Sigmoid colon (tissue), 7 donors: ENCODE data around the gene PGAP3. TPM values are rescaled to one million over a fixed set of nuclear protein-coding genes. Genes with fewer than 3 reads are reported as not detected.
A peak's percentile ranks its signal among the peaks of the same experiment; 100 is the strongest.

ENCODE experiments used
- DNase-seq: peaks from one replicate; pipeline ENCODE4 v3.0.0-alpha.2; 2019
- H3K27ac ChIP-seq, 4 donors: fragments of 200-600 bp; sonication (generic); one replicate each; pipeline ENCODE4 v1.5.1; 2016 to 2019; ENCODE audit warnings: mild to moderate bottlenecking in 1 of 4
- H3K27me3 ChIP-seq, 3 donors: fragments of 200-600 bp; sonication (generic); one replicate each; pipeline ENCODE4 v1.5.1; 2019; ENCODE audit warnings: mild to moderate bottlenecking in 1 of 3
- H3K36me3 ChIP-seq, 4 donors: fragments of 200-600 bp; sonication (generic); one replicate each; pipeline ENCODE4 v1.5.1; 2016 to 2019
- H3K4me1 ChIP-seq, 4 donors: fragments of 200-600 bp; sonication (generic); one replicate each; pipeline ENCODE4 v1.5.1; 2017 to 2019
- H3K4me3 ChIP-seq, 4 donors: fragments of 200-600 bp; sonication (generic); one replicate each; pipeline ENCODE4 v1.5.1; 2017 to 2019; ENCODE audit warnings: mild to moderate bottlenecking in 2 of 4, moderate library complexity in 1 of 4
- H3K9me3 ChIP-seq, 4 donors: fragments of 200-600 bp in 3 of 4; sonication (generic) in 3 of 4; one replicate each; pipeline versions ENCODE4 v1.5.1 to v1.6.1; 2013 to 2019
- EP300 ChIP-seq, 4 donors: sonication (generic); formaldehyde crosslinking; IDR thresholded peaks; one replicate each; pipeline ENCODE4 v1.6.1; 2017; ENCODE audit warnings: antibody characterized with exemption in 4 of 4
- POLR2A ChIP-seq, 2 donors: fragments of 450-650 bp; IDR thresholded peaks; one replicate each; pipeline ENCODE4 v1.6.1; 2016; ENCODE audit warnings: antibody characterized with exemption in 2 of 2, mild to moderate bottlenecking in 2 of 2, moderate library complexity in 2 of 2
- POLR2AphosphoS5 ChIP-seq, 4 donors: sonication (generic); formaldehyde crosslinking; IDR thresholded peaks; one replicate each; pipeline ENCODE4 v1.6.1; 2017; ENCODE audit warnings: antibody characterized with exemption in 4 of 4
- WGBS, 2 donors: extraction: QIAGEN DNeasy Blood & Tissue Kit; methylation state at CpG; one replicate each; pipeline ENCODE4 v1.1.7; 2013; 5-methylcytosine and 5-hydroxymethylcytosine counted together
- intact Hi-C: fragments of 100-400 bp; cut with DNase I; formaldehyde crosslinking; loops from one replicate; pipeline ENCODE4 v1.15.1; 2023
- polyA plus RNA-seq, 3 donors: library from polyadenylated mRNA; stranded (reverse); fragments of 200-250 nt; gene quantifications; one replicate each; pipeline ENCODE4 v1.2.3, GENCODE V29; 2013
- total RNA-seq, 4 donors: library from RNA; depleted of rRNA; stranded (reverse); fragments of >200 nt; gene quantifications; one replicate each; pipeline ENCODE4 v1.1.0, GENCODE V29; 2016
- TF ChIP-seq, protein P1 (sequence below), 4 experiments: fragments of 450-650 bp in 3 of 4; fragments of 200-600 bp in 1 of 4; IDR thresholded peaks; one replicate each; pipeline ENCODE4 v1.5.1; 2016 to 2019; ENCODE audit warnings: antibody characterized with exemption in 4 of 4, mild to moderate bottlenecking in 3 of 4, moderate library complexity in 2 of 4
- donor health status: healthy with polysubstance abuse.
- donor health status: Bipolar disorder and iron deficiency.
- donor health status: healthy.

The PGAP3 gene
- total and polyA plus RNA-seq, 7 donors = 6.9 to 29.6 (median 8.3) TPM

DNA sequence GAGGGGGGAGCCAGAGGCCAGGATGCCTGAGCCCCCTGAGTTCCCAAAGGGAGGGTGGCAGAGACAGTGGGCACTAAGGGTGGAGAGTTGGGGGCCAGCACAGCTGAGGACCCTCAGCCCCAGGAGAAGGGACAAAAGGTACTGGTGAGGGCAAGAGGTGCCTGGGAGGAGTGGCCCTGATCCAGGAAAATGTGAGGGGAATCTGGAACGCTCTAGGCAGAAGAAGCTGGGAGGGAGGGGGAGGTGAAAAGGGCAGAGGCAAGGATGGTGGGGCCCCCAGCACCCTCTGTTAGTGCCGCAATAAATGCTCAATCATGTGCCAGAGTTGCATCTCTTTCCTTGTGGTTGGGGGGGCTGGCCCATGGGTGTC lies 21.6 kb downstream of the PGAP3 start:
- H3K27ac ChIP-seq = peak overlapping the region in 1 of 4 donors; percentile 36
- intact Hi-C loops = no loop called here

DNA sequence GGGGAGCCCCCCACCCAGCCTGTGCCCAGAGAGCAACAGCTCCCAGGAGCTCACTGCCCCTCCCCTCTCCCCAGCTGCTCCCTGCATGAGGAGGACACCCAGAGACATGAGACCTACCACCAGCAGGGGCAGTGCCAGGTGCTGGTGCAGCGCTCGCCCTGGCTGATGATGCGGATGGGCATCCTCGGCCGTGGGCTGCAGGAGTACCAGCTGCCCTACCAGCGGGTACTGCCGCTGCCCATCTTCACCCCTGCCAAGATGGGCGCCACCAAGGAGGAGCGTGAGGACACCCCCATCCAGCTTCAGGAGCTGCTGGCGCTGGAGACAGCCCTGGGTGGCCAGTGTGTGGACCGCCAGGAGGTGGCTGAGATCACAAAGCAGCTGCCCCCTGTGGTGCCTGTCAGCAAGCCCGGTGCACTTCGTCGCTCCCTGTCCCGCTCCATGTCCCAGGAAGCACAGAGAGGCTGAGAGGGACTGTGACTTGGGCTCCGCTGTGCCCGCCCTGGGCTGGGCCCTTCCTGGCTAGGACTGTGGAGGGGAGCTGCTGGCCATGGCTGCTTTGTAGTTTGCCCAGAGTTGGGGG lies 22.1 kb downstream of the PGAP3 start:
- no peaks in the 10 kb centered on the region for H3K9me3 ChIP-seq
- intact Hi-C loops = no loop called here
- H3K36me3 ChIP-seq = peaks cover 0 to 19% (median 1%) of the 10 kb centered on the region in 4 donors
- peaks cover 27 to 62% (median 45%) of the 10 kb centered on the region in 3 donors for H3K27me3 ChIP-seq
- H3K4me3 ChIP-seq = no peak overlapping the region
- 63 to 73% methylated on average over 17 of the region's 17 CpGs for WGBS, 2 donors
- H3K4me1 ChIP-seq = peaks cover 0 to 50% (median 30%) of the 10 kb centered on the region in 4 donors
- H3K27ac ChIP-seq = peak overlapping the region in 2 of 4 donors; percentile 17 to 36
- TF ChIP-seq EP300 (IDR thresholded peaks at IDR 0.05) = no peak
- peak in 1 of 4 donors; percentile 11 for TF ChIP-seq POLR2AphosphoS5 (IDR thresholded peaks at IDR 0.05)
- DNase-seq = no peak

More for the DNA sequence above, 21.6 kb downstream of the PGAP3 start:
- TF ChIP-seq POLR2A (IDR thresholded peaks at IDR 0.05) (no peak), POLR2AphosphoS5 (IDR thresholded peaks at IDR 0.05) (no peak), EP300 (IDR thresholded peaks at IDR 0.05) (no peak)
- TF ChIP-seq, protein P1, sequence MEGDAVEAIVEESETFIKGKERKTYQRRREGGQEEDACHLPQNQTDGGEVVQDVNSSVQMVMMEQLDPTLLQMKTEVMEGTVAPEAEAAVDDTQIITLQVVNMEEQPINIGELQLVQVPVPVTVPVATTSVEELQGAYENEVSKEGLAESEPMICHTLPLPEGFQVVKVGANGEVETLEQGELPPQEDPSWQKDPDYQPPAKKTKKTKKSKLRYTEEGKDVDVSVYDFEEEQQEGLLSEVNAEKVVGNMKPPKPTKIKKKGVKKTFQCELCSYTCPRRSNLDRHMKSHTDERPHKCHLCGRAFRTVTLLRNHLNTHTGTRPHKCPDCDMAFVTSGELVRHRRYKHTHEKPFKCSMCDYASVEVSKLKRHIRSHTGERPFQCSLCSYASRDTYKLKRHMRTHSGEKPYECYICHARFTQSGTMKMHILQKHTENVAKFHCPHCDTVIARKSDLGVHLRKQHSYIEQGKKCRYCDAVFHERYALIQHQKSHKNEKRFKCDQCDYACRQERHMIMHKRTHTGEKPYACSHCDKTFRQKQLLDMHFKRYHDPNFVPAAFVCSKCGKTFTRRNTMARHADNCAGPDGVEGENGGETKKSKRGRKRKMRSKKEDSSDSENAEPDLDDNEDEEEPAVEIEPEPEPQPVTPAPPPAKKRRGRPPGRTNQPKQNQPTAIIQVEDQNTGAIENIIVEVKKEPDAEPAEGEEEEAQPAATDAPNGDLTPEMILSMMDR (IDR thresholded peaks at IDR 0.05) = no peak
- Histone ChIP-seq H3K4me3 (no peak overlapping the region), H3K9me3 (no peaks in the 10 kb centered on the region), H3K36me3 (peaks cover 0 to 14% (median 0%) of the 10 kb centered on the region in 4 donors), H3K27me3 (peaks cover 32 to 67% (median 50%) of the 10 kb centered on the region in 3 donors), H3K4me1 (peaks cover 0 to 50% (median 30%) of the 10 kb centered on the region in 4 donors)
- WGBS, 2 donors = 53 to 69% methylated on average over 2 of the region's 2 CpGs
- DNase-seq = no peak

DNA sequence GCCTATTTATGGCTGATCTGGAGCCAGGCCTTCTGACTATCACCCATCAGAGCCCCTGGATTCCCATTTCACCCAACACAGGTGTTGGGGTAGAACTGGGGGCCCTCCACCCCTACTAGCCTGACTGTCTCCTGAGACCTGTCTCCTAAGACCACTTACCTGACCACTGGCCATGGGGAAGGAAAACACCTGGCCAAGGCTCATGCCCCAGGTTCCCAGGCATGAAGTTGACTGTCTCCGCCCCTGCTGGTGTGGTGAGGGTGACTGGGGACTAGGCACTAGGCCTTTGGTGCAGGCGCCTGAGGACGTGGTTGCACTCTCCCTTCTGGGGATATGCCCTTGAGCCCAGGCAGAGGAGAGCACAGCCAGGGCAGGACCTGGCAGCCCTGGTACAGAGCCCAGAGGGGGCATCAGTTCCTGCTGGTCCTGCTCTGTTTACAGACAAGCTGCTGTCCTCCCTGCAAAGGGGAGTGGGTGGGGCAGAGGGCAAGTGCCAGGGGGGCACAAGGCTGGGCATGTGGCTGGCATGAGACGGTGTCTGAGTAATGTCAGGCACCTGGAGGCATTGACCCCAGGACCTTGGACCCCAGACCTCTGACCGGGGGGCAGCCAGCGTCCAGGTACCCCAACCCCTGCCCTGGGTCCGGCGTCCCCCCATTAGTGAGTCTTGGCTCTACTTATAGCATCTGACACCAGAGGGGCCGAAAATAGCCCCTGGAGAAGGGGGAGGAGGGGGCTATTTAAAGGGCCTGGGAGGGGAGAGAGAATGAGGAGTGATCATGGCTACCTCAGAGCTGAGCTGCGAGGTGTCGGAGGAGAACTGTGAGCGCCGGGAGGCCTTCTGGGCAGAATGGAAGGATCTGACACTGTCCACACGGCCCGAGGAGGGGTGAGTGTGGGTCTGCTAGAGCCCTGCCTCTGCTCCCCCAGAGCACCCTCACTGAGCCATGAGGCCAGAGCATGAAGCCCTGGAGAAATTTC lies 23.0 kb downstream of the PGAP3 start, which contains the start of gene TCAP:
Gene TCAP (plus strand): TSS at position 769 of the 981 bp plus-strand sequence. CDS start 11 bp downstream, at position 780.
- no peak within 1 kb of the TSS for H3K4me3 ChIP-seq
- peaks cover 0 to 28% (median 8%) of the 10 kb centered on the region in 4 donors for H3K36me3 ChIP-seq
- DNase-seq = no peak
- no peaks in the 10 kb centered on the region for H3K9me3 ChIP-seq
- no peak for TF ChIP-seq POLR2AphosphoS5 (IDR thresholded peaks at IDR 0.05)
- TF ChIP-seq, protein P1 (IDR thresholded peaks at IDR 0.05) = no peak
- no peak for TF ChIP-seq POLR2A (IDR thresholded peaks at IDR 0.05)
- no peak for TF ChIP-seq EP300 (IDR thresholded peaks at IDR 0.05)
- peaks cover 0 to 50% (median 30%) of the 10 kb centered on the region in 4 donors for H3K4me1 ChIP-seq
- WGBS, 2 donors = 60 to 70% methylated on average over 15 of the region's 15 CpGs
- peaks cover 22 to 53% (median 37%) of the 10 kb centered on the region in 3 donors for H3K27me3 ChIP-seq
- H3K27ac ChIP-seq = peak within 1 kb of the TSS in 2 of 4 donors; percentile 17 to 36
- intact Hi-C loops = no loop called here

DNA sequence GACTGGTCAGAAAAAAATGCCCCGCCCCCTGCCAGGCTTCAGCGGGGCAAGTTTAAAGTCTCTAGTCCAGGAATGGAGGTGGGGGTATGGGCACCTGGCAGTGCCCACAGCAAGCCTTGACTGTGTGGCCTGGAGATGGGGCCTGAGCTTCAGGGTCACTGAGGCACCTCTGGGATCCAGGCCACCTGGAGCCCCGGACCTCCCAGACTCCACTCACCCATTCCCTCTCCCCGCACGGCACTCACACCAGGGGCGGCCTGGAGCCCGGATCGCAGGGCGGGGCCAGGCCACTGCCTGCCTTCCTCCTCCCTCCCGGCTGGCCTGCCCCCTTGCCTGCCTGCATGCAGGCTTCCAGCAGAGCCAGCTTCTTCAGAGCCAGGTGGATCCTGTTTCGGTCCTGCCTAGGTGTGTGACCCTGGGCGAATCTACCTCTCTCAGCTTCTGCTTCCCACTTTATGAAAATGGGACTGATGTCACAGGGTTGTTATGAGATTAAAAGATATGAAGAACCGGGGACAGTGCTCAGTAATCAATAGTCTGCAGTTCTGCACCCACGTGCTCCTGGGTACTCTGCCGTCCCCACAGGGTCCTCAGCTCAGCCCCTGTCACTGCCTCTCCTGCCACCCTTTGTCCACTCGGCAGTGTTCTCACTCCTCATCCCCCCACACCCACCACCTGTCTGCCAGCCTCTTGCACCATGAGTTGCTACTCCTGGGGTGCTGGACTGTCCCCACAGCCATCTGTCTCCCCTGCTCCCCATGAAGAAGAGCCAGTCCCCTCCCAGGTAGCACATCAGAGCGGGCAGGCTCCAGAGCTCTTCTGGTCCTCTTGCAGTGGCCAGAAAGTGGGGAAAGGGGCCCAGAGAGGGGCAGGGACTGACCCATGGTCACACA lies 23.9 kb downstream of the PGAP3 start:
- H3K9me3 ChIP-seq = no peaks in the 10 kb centered on the region
- H3K4me1 ChIP-seq = peaks cover 0 to 50% (median 30%) of the 10 kb centered on the region in 4 donors
- H3K27me3 ChIP-seq = peaks cover 13 to 44% (median 27%) of the 10 kb centered on the region in 3 donors
- no peak overlapping the region for H3K4me3 ChIP-seq
- peak overlapping the region in 1 of 4 donors; percentile 49 for H3K27ac ChIP-seq
- WGBS, 2 donors = 20 to 58% methylated on average over 17 of the region's 17 CpGs
- intact Hi-C loops = no loop called here
- peaks cover 0 to 37% (median 9%) of the 10 kb centered on the region in 4 donors for H3K36me3 ChIP-seq
- no peak for DNase-seq
- TF ChIP-seq, protein P1 (IDR thresholded peaks at IDR 0.05) = no peak
- TF ChIP-seq POLR2AphosphoS5 (IDR thresholded peaks at IDR 0.05) = no peak
- TF ChIP-seq EP300 (IDR thresholded peaks at IDR 0.05) = no peak
- TF ChIP-seq POLR2A (IDR thresholded peaks at IDR 0.05) = no peak
